ENCODE data around the gene GBP6. TPM values are rescaled to one million over a fixed set of nuclear protein-coding genes. Genes with fewer than 3 reads are reported as not detected.

Gene GBP6
- total and polyA plus RNA-seq, 2 donors (not counting 1 experiment from before 2014, with no cell fraction given), result 0.12 TPM; not detected in 1

GRCh38 chr1:89331890-89332289 lies 32.0 kb upstream of the GBP6 start:
- Histone ChIP-seq H3K4me3 (ENCODE audit: control extremely low read depth in 1 of 5, extremely low read depth in 1 of 5, insufficient read depth in 1 of 5, low read depth in 2 of 5, low read length in 4 of 5) (no peak overlapping the region), H3K4me2 (replicated peaks; ENCODE audit: low read depth, low read length, poor library complexity, severe bottlenecking) (no peak overlapping the region), H3K27ac (ENCODE audit: low read length in 2 of 2) (no peak overlapping the region), H3K4me1 (ENCODE audit: control insufficient read depth in 2 of 2, insufficient read depth in 2 of 2, low read length in 2 of 2) (no peaks in the 10 kb centered on the region), H3K27me3 (replicated peaks in 1 of 4; ENCODE audit: control extremely low read depth in 1 of 4, control insufficient read depth in 3 of 4, insufficient read depth in 4 of 4, low read length in 3 of 4) (no peaks in the 10 kb centered on the region), H3K9me3 (ENCODE audit: control extremely low read depth in 1 of 3, control insufficient read depth in 2 of 3, insufficient read depth in 1 of 3, low read length in 2 of 3) (peaks cover 0 to 3% (median 0%) of the 10 kb centered on the region in 3 donors), H3K9ac (ENCODE audit: low read length) (no peak overlapping the region), H4K20me1 (ENCODE audit: control insufficient read depth, insufficient read depth, low read length, poor library complexity, severe bottlenecking) (no peaks in the 10 kb centered on the region), H3K36me3 (replicated peaks in 1 of 2; ENCODE audit: control extremely low read depth in 1 of 2, control insufficient read depth in 1 of 2, extremely low read depth in 1 of 2, insufficient read depth in 2 of 2, low read length in 1 of 2) (no peaks in the 10 kb centered on the region), H2AFZ (ENCODE audit: insufficient read depth, low read depth, low read length, poor library complexity, severe bottlenecking) (no peak overlapping the region), H3K79me2 (ENCODE audit: control insufficient read depth, insufficient read depth, low read length) (no peaks in the 10 kb centered on the region)
- ATAC-seq (ENCODE audit: low read depth) (no peak), DNase-seq (no peak)
- POLR2A ChIA-PET, result no interaction called here
- no peak for TF ChIP-seq EZH2 (IDR thresholded peaks at IDR 0.05; ENCODE audit: borderline replicate concordance, insufficient read depth, low read depth, low read length, poor library complexity, severe bottlenecking)
- no peak for TF ChIP-seq CTCF (IDR thresholded peaks at IDR 0.05)
- intact Hi-C loops (cut with micrococcal nuclease), result no loop called here
- CTCF ChIA-PET, result no interaction called here
- Mint-ChIP-seq H3K4me3 (no peak overlapping the region), H3K27ac (no peak overlapping the region), H3K4me1 (no peaks in the 10 kb centered on the region), H3K9me3 (ENCODE audit: insufficient read depth) (no peaks in the 10 kb centered on the region), H3K27me3 (peaks cover 7% of the 10 kb centered on the region)
- WGBS (ENCODE audit: insufficient coverage), result 96% methylated on average over 2 of the region's 2 CpGs

GRCh38 chr1:89332461-89332860 lies 31.4 kb upstream of the GBP6 start:
- peaks cover 2% of the 10 kb centered on the region for H3K27me3 Mint-ChIP-seq
- Histone ChIP-seq H3K9ac (ENCODE audit: low read length) (no peak overlapping the region), H2AFZ (ENCODE audit: insufficient read depth, low read depth, low read length, poor library complexity, severe bottlenecking) (no peak overlapping the region), H3K36me3 (replicated peaks in 1 of 2; ENCODE audit: control extremely low read depth in 1 of 2, control insufficient read depth in 1 of 2, extremely low read depth in 1 of 2, insufficient read depth in 2 of 2, low read length in 1 of 2) (no peaks in the 10 kb centered on the region), H3K27me3 (replicated peaks in 1 of 4; ENCODE audit: control extremely low read depth in 1 of 4, control insufficient read depth in 3 of 4, insufficient read depth in 4 of 4, low read length in 3 of 4) (no peaks in the 10 kb centered on the region), H3K27ac (ENCODE audit: low read length in 2 of 2) (no peak overlapping the region), H3K4me1 (ENCODE audit: control insufficient read depth in 2 of 2, insufficient read depth in 2 of 2, low read length in 2 of 2) (no peaks in the 10 kb centered on the region), H3K4me2 (replicated peaks; ENCODE audit: low read depth, low read length, poor library complexity, severe bottlenecking) (no peak overlapping the region), H4K20me1 (ENCODE audit: control insufficient read depth, insufficient read depth, low read length, poor library complexity, severe bottlenecking) (no peaks in the 10 kb centered on the region), H3K79me2 (ENCODE audit: control insufficient read depth, insufficient read depth, low read length) (no peaks in the 10 kb centered on the region), H3K9me3 (ENCODE audit: control extremely low read depth in 1 of 3, control insufficient read depth in 2 of 3, insufficient read depth in 1 of 3, low read length in 2 of 3) (peaks cover 0 to 6% (median 0%) of the 10 kb centered on the region in 3 donors), H3K4me3 (ENCODE audit: control extremely low read depth in 1 of 5, extremely low read depth in 1 of 5, insufficient read depth in 1 of 5, low read depth in 2 of 5, low read length in 4 of 5) (no peak overlapping the region)
- no peak overlapping the region for H3K27ac Mint-ChIP-seq
- WGBS (ENCODE audit: insufficient coverage), result no CpG with 5 or more reads among the region's 3 CpGs
- ATAC-seq (ENCODE audit: low read depth) (no peak), DNase-seq (no peak)
- TF ChIP-seq EZH2 (IDR thresholded peaks at IDR 0.05; ENCODE audit: borderline replicate concordance, insufficient read depth, low read depth, low read length, poor library complexity, severe bottlenecking), result no peak
- TF ChIP-seq CTCF (IDR thresholded peaks at IDR 0.05), result no peak
- H3K4me1 Mint-ChIP-seq, result no peaks in the 10 kb centered on the region
- ChIA-PET CTCF (no interaction called here), POLR2A (no interaction called here)
- intact Hi-C loops (cut with micrococcal nuclease), result no loop called here
- H3K4me3 Mint-ChIP-seq, result no peak overlapping the region
- H3K9me3 Mint-ChIP-seq (ENCODE audit: insufficient read depth), result no peaks in the 10 kb centered on the region

Data from B cell (primary cell).